Measurements from ENCODE around the gene CDCA8. TPM values are rescaled to one million over a fixed set of nuclear protein-coding genes. Genes with fewer than 3 reads are reported as not detected.

CDCA8 gene
- total and polyA plus RNA-seq, 2 of the 8 experiments (the other 6 are each of a cell fraction or from before 2014, with no cell fraction given) = 43.9 to 46.2 TPM

DNA sequence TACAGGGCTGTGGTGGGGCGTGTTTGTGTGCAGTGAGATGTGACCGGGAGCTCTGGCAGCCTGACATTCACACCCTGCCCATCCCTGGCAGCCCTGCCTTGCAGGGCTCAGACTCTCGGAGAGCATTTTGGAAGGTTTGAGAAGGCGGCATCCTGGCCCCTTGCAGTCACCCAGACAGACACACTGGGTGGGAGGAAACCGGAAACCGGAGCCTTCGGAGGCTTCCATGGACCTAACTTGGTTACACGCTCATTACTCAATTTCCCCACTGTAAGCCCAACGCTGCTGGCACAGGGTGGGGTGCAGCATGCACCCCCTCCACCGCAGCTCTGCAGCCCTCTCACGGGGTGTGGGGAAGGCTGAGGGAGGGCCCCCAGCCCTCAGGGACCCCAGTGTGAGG is 35.4 kb upstream of the CDCA8 start:
- WGBS, 2 experiments (ENCODE audit: extremely low coverage in 1 of 2, insufficient coverage in 1 of 2, insufficient read length in 1 of 2, insufficient replicate concordance in 2 of 2, low coverage in 1 of 2, low lambda C conversion rate in 2 of 2, missing lambda C conversion rate in 1 of 2) = 88% methylated on average over 10 of the region's 11 CpGs; no CpG with 5 or more reads in 1 of the 2 experiments
- H3K23ac ChIP-seq (ENCODE audit: insufficient read length) = no peak overlapping the region
- no peak overlapping the region for H3K4me2 ChIP-seq (ENCODE audit: insufficient read depth in 1 of 2, low read depth in 2 of 2, low read length in 2 of 2)
- H3K79me1 ChIP-seq (ENCODE audit: low read depth, low read length) = no peaks in the 10 kb centered on the region
- no peak overlapping the region for H4K91ac ChIP-seq (replicated peaks; ENCODE audit: insufficient read length, low read length)
- no peak overlapping the region for H3K4ac ChIP-seq (replicated peaks; ENCODE audit: insufficient read length, low read depth, low read length)
- no peak overlapping the region for H3K18ac ChIP-seq (ENCODE audit: extremely low read depth, low read length)
- no peak overlapping the region for H3K9ac ChIP-seq (replicated peaks in 1 of 4; ENCODE audit: extremely low read depth in 1 of 4, low read depth in 3 of 4, low read length in 3 of 4)
- no peak overlapping the region for H4K8ac ChIP-seq (ENCODE audit: extremely low read depth, insufficient read depth, low read length)
- H3K14ac ChIP-seq (ENCODE audit: insufficient read length) = no peak overlapping the region
- H3K27ac ChIP-seq (ENCODE audit: low read depth, low read length) = no peak overlapping the region
- H3K27me3 ChIP-seq (replicated peaks in 1 of 4; ENCODE audit: control insufficient read depth in 3 of 4, extremely low read depth in 1 of 4, insufficient read depth in 3 of 4, low read length in 3 of 4) = peaks cover 0 to 3% (median 2%) of the 10 kb centered on the region in 4 experiments; a peak in 3 of 7 replicates
- POLR2A ChIA-PET (ENCODE audit: partially characterized antibody) = no interaction called here
- no peaks in the 10 kb centered on the region for H3K79me2 ChIP-seq (ENCODE audit: control insufficient read depth in 1 of 2, insufficient read depth in 2 of 2, low read length in 2 of 2)
- no peak overlapping the region for H2BK20ac ChIP-seq (ENCODE audit: low read length)
- no peaks in the 10 kb centered on the region for H3K9me3 ChIP-seq (ENCODE audit: insufficient read depth in 2 of 2, low read depth in 1 of 2, low read length in 1 of 2)
- DNase-seq (ENCODE audit: low read depth in 1 of 2, low spot score in 2 of 2) = no peak
- no peak overlapping the region for H2BK15ac ChIP-seq (ENCODE audit: low read length)
- FAIRE-seq = no peak
- no peak overlapping the region for H2AFZ ChIP-seq (ENCODE audit: low read length)
- H4K20me1 ChIP-seq (replicated peaks in 1 of 2; ENCODE audit: control insufficient read depth in 1 of 2, insufficient read depth in 2 of 2, low read length in 2 of 2) = no peaks in the 10 kb centered on the region
- H3K56ac ChIP-seq (replicated peaks; ENCODE audit: insufficient read length, low read depth, low read length) = no peak overlapping the region
- no peak overlapping the region for H2BK5ac ChIP-seq (ENCODE audit: low read depth, low read length)
- H2AK5ac ChIP-seq (ENCODE audit: low read depth, low read length) = no peak overlapping the region
- no peaks in the 10 kb centered on the region; the same call in 1 of the 2 replicates for H3K23me2 ChIP-seq (ENCODE audit: low read depth, low read length)
- no peak overlapping the region for H4K5ac ChIP-seq (ENCODE audit: insufficient read length, low read depth, low read length)
- H3K4me3 ChIP-seq (ENCODE audit: extremely low read depth in 1 of 4, insufficient read depth in 2 of 4, low read depth in 3 of 4, low read length in 4 of 4) = no peak overlapping the region
- no peaks in the 10 kb centered on the region for H3K36me3 ChIP-seq (ENCODE audit: control insufficient read depth in 2 of 4, insufficient read depth in 4 of 4, low read length in 3 of 4)
- no peak overlapping the region for H2BK12ac ChIP-seq (ENCODE audit: low read depth, low read length)
- TF ChIP-seq EP300 (IDR thresholded peaks at IDR 0.05; ENCODE audit: borderline replicate concordance in 1 of 2, low read depth in 2 of 2, low read length in 2 of 2) = no peak
- no peak for TF ChIP-seq CTBP2 (IDR thresholded peaks at IDR 0.05; ENCODE audit: borderline replicate concordance, insufficient read depth, insufficient read length, low read length)
- TF ChIP-seq MAFK (IDR thresholded peaks at IDR 0.05; ENCODE audit: low read depth, low read length) = no peak
- no peak for TF ChIP-seq NANOG (IDR thresholded peaks at IDR 0.05; ENCODE audit: insufficient read depth, low read depth, low read length, poor library complexity, severe bottlenecking)
- no peak for TF ChIP-seq JUND (IDR thresholded peaks at IDR 0.05; ENCODE audit: low read length)
- TF ChIP-seq SIN3A (conservative IDR thresholded peaks at IDR 0.05 in 1 of 2, IDR thresholded peaks at IDR 0.05 in 1 of 2; ENCODE audit: low read depth in 1 of 2, low read length in 2 of 2) = no peak
- TF ChIP-seq BACH1 (IDR thresholded peaks at IDR 0.05; ENCODE audit: low read length) = no peak
- no peak for TF ChIP-seq SAP30 (IDR thresholded peaks at IDR 0.05; ENCODE audit: insufficient read depth, insufficient replicate concordance, low read length)
- no peak for TF ChIP-seq JUN (IDR thresholded peaks at IDR 0.05; ENCODE audit: low read depth, low read length)
- TF ChIP-seq, protein P1, sequence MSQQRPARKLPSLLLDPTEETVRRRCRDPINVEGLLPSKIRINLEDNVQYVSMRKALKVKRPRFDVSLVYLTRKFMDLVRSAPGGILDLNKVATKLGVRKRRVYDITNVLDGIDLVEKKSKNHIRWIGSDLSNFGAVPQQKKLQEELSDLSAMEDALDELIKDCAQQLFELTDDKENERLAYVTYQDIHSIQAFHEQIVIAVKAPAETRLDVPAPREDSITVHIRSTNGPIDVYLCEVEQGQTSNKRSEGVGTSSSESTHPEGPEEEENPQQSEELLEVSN (IDR thresholded peaks at IDR 0.05) = no peak
- no peak for TF ChIP-seq ZNF274 (IDR thresholded peaks at IDR 0.05; ENCODE audit: borderline replicate concordance, extremely low read depth, low read length)
- TF ChIP-seq SP2 (IDR thresholded peaks at IDR 0.05; ENCODE audit: low read length) = no peak
- TF ChIP-seq CHD1 (IDR thresholded peaks at IDR 0.05; ENCODE audit: low read depth, low read length) = no peak
- CTCF ChIA-PET (ENCODE audit: partially characterized antibody) = interaction anchor here (1.2 to 2.3 kb wide), 2 partner anchors 16 to 17 kb away, joined by 5 to 9 read pairs; no protein-coding TSS in a partner anchor
- no peak overlapping the region for H2BK120ac ChIP-seq (replicated peaks; ENCODE audit: low read depth, low read length)
- H3K4me1 ChIP-seq (replicated peaks in 1 of 4; ENCODE audit: control insufficient read depth in 3 of 4, insufficient read depth in 4 of 4, low read length in 3 of 4) = peaks cover 0 to 18% (median 14%) of the 10 kb centered on the region in 4 experiments; a peak in 6 of 7 replicates

All from H1 (cell line).